Effector memory CD8-positive, alpha-beta T cell (primary cell): ENCODE measurements around the gene APCDD1.
"Not testable (repeated sequence)": the region's sequence is repeated elsewhere in the genome, so short reads cannot be mapped to it uniquely, and the experiment has no call there.

Experiments used
- ATAC-seq: fragments of 150-1000 bp; cut with Tn5 transposase; replicated peaks from 2 replicates; pipeline ENCODE4 v1.10.0; 2021; ENCODE audit warnings: mild to moderate bottlenecking, moderate library complexity
- DNase-seq, 3 experiments: peaks; one replicate each; pipeline ENCODE4 v3.0.0; 2021
- H3K27ac Mint-ChIP-seq, 2 donors: one replicate each; pipeline ENCODE4 v1.8.0; 2022; ENCODE audit warnings: mild to moderate bottlenecking in 2 of 2, mixed read lengths in 2 of 2, moderate library complexity in 2 of 2
- H3K27me3 Mint-ChIP-seq, 2 donors: one replicate each; pipeline ENCODE4 v1.8.0; 2022; ENCODE audit warnings: mixed read lengths in 2 of 2
- H3K36me3 Mint-ChIP-seq: one replicate; pipeline ENCODE4 v1.8.0; 2022; ENCODE audit warnings: mild to moderate bottlenecking, moderate library complexity, mixed read lengths; ENCODE audit not compliant: insufficient read depth
- H3K4me1 Mint-ChIP-seq, 2 donors: one replicate each; pipeline ENCODE4 v1.8.0; 2022; ENCODE audit warnings: low read depth in 2 of 2, mixed read lengths in 2 of 2
- H3K4me3 Mint-ChIP-seq, 2 donors: one replicate each; pipeline ENCODE4 v1.8.0; 2022; ENCODE audit warnings: mild to moderate bottlenecking in 2 of 2, mixed read lengths in 2 of 2, moderate library complexity in 2 of 2
- H3K9me3 Mint-ChIP-seq, 2 donors: one replicate each; pipeline ENCODE4 v1.8.0; 2022; ENCODE audit warnings: mixed read lengths in 2 of 2

The APCDD1 gene

GRCh38 chr18:10459587-10459986 is 5.2 kb downstream of the APCDD1 start:
- ATAC-seq = no peak
- no peak for DNase-seq
- H3K36me3 Mint-ChIP-seq = no peaks in the 10 kb centered on the region

GRCh38 chr18:10460414-10461018 is 6.1 kb downstream of the APCDD1 start:
- no peak for DNase-seq
- no peak for ATAC-seq
- H3K27me3 Mint-ChIP-seq = peaks cover 20 to 27% of the 10 kb centered on the region in 2 donors
- H3K4me1 Mint-ChIP-seq = no peaks in the 10 kb centered on the region
- H3K4me3 Mint-ChIP-seq = no peak overlapping the region
- H3K9me3 Mint-ChIP-seq = peaks cover 0 to 11% of the 10 kb centered on the region in 2 donors
- H3K27ac Mint-ChIP-seq = no peak overlapping the region
- no peaks in the 10 kb centered on the region for H3K36me3 Mint-ChIP-seq

More at GRCh38 chr18:10459587-10459986, 5.2 kb downstream of the APCDD1 start:
- no peak overlapping the region for H3K27ac Mint-ChIP-seq
- peaks cover 25 to 31% of the 10 kb centered on the region in 2 donors for H3K27me3 Mint-ChIP-seq
- peaks cover 0 to 11% of the 10 kb centered on the region in 2 donors for H3K9me3 Mint-ChIP-seq
- H3K4me1 Mint-ChIP-seq = no peaks in the 10 kb centered on the region
- H3K4me3 Mint-ChIP-seq = no peak overlapping the region

- peak overlapping the region in 1 of 2 donors; percentile 80 for H3K27ac Mint-ChIP-seq
- H3K4me1 Mint-ChIP-seq = no peaks in the 10 kb centered on the region
- no peaks in the 10 kb centered on the region for H3K36me3 Mint-ChIP-seq
- ATAC-seq = no peak
- H3K9me3 Mint-ChIP-seq = peaks cover 0 to 11% of the 10 kb centered on the region in 2 donors
- peaks cover 5 to 12% of the 10 kb centered on the region in 2 donors for H3K27me3 Mint-ChIP-seq
- no peak for DNase-seq
- H3K4me3 Mint-ChIP-seq = no peak overlapping the region
Observed at GRCh38 chr18:10461989-10462388, 7.6 kb downstream of the APCDD1 start.

- DNase-seq = no peak
- ATAC-seq = no peak
- H3K36me3 Mint-ChIP-seq = no peaks in the 10 kb centered on the region
- peaks cover 0 to 11% of the 10 kb centered on the region in 2 donors for H3K9me3 Mint-ChIP-seq
- no peak overlapping the region for H3K4me3 Mint-ChIP-seq
- H3K4me1 Mint-ChIP-seq = no peaks in the 10 kb centered on the region
- H3K27me3 Mint-ChIP-seq = peaks cover 2 to 9% of the 10 kb centered on the region in 2 donors
- peak overlapping the region in 1 of 2 donors; percentile 80 for H3K27ac Mint-ChIP-seq
Observed at GRCh38 chr18:10462597-10462996, 8.2 kb downstream of the APCDD1 start.

- ATAC-seq (no peak), DNase-seq (no peak)
- H3K4me3 Mint-ChIP-seq = no peak overlapping the region
- H3K9me3 Mint-ChIP-seq = peaks cover 0 to 11% of the 10 kb centered on the region in 2 donors
- no peaks in the 10 kb centered on the region for H3K36me3 Mint-ChIP-seq
- H3K27me3 Mint-ChIP-seq = peaks cover 7 to 14% of the 10 kb centered on the region in 2 donors
- H3K4me1 Mint-ChIP-seq = no peaks in the 10 kb centered on the region
- peak overlapping the region in 1 of 2 donors; percentile 80 for H3K27ac Mint-ChIP-seq
Observed at GRCh38 chr18:10463096-10463495, 8.7 kb downstream of the APCDD1 start.

GRCh38 chr18:10463741-10464140 is 9.3 kb downstream of the APCDD1 start:
- Mint-ChIP-seq H3K36me3 (no peaks in the 10 kb centered on the region), H3K4me3 (no peak overlapping the region), H3K9me3 (peaks cover 0 to 11% of the 10 kb centered on the region in 2 donors), H3K27ac (no peak overlapping the region), H3K4me1 (no peaks in the 10 kb centered on the region), H3K27me3 (peaks cover 14 to 15% of the 10 kb centered on the region in 2 donors)
- ATAC-seq (no peak), DNase-seq (no peak)

GRCh38 chr18:10464161-10464648 is 9.8 kb downstream of the APCDD1 start:
- not testable (repeated sequence) for H3K36me3 Mint-ChIP-seq, ATAC-seq, H3K27ac Mint-ChIP-seq, H3K4me3 Mint-ChIP-seq, DNase-seq, H3K4me1 Mint-ChIP-seq
- Mint-ChIP-seq H3K27me3 (peaks cover 11 to 14% of the 10 kb centered on the region in 2 donors), H3K9me3 (peaks cover 0 to 11% of the 10 kb centered on the region in 2 donors)

- H3K27ac Mint-ChIP-seq = no peak overlapping the region
Observed at GRCh38 chr18:10465174-10465939, 10.9 kb downstream of the APCDD1 start.

GRCh38 chr18:10470429-10470828 is 16.0 kb downstream of the APCDD1 start:
- Mint-ChIP-seq H3K27ac (no peak overlapping the region), H3K4me3 (no peak overlapping the region), H3K27me3 (peaks cover 27 to 49% of the 10 kb centered on the region in 2 donors), H3K36me3 (no peaks in the 10 kb centered on the region), H3K9me3 (no peaks in the 10 kb centered on the region), H3K4me1 (no peaks in the 10 kb centered on the region)
- ATAC-seq (no peak), DNase-seq (no peak)

More at GRCh38 chr18:10465174-10465939, 10.9 kb downstream of the APCDD1 start:
- Mint-ChIP-seq H3K9me3 (peaks cover 0 to 11% of the 10 kb centered on the region in 2 donors), H3K4me3 (no peak overlapping the region), H3K36me3 (no peaks in the 10 kb centered on the region), H3K27me3 (peaks cover 10 to 14% of the 10 kb centered on the region in 2 donors), H3K4me1 (no peaks in the 10 kb centered on the region)
- ATAC-seq = no peak
- DNase-seq = no peak

- no peak overlapping the region for H3K4me3 Mint-ChIP-seq
- no peaks in the 10 kb centered on the region for H3K9me3 Mint-ChIP-seq
- H3K27me3 Mint-ChIP-seq = peaks cover 37 to 61% of the 10 kb centered on the region in 2 donors
- DNase-seq = no peak
- H3K36me3 Mint-ChIP-seq = no peaks in the 10 kb centered on the region
- H3K4me1 Mint-ChIP-seq = no peaks in the 10 kb centered on the region
- ATAC-seq = no peak
- no peak overlapping the region for H3K27ac Mint-ChIP-seq
Observed at GRCh38 chr18:10471574-10471973, 17.1 kb downstream of the APCDD1 start.

GRCh38 chr18:10473132-10473531 is 18.7 kb downstream of the APCDD1 start:
- H3K4me3 Mint-ChIP-seq = no peak overlapping the region
- H3K9me3 Mint-ChIP-seq = no peaks in the 10 kb centered on the region
- ATAC-seq (no peak), DNase-seq (no peak)
- H3K27me3 Mint-ChIP-seq = peaks cover 42 to 69% of the 10 kb centered on the region in 2 donors
- H3K27ac Mint-ChIP-seq = no peak overlapping the region
- no peaks in the 10 kb centered on the region for H3K4me1 Mint-ChIP-seq
- no peaks in the 10 kb centered on the region for H3K36me3 Mint-ChIP-seq

- Mint-ChIP-seq H3K4me1 (no peaks in the 10 kb centered on the region), H3K4me3 (no peak overlapping the region), H3K36me3 (no peaks in the 10 kb centered on the region), H3K27ac (no peak overlapping the region), H3K27me3 (peaks cover 40 to 74% of the 10 kb centered on the region in 2 donors), H3K9me3 (no peaks in the 10 kb centered on the region)
- ATAC-seq = no peak
- no peak for DNase-seq
Observed at GRCh38 chr18:10474309-10474708, 19.9 kb downstream of the APCDD1 start.

GRCh38 chr18:10475276-10475653 is 20.8 kb downstream of the APCDD1 start:
- Mint-ChIP-seq H3K36me3 (no peaks in the 10 kb centered on the region), H3K4me3 (no peak overlapping the region), H3K27me3 (peaks cover 40 to 77% of the 10 kb centered on the region in 2 donors), H3K27ac (no peak overlapping the region), H3K9me3 (no peaks in the 10 kb centered on the region), H3K4me1 (no peaks in the 10 kb centered on the region)
- ATAC-seq (no peak), DNase-seq (no peak)
